NCI-H2107 (cell line): ENCODE results near the gene GLTP.

Experiments
- DNase-seq: peaks from one replicate; lab custom pipeline; 2025; lab: John Stamatoyannopoulos, UW

The GLTP gene

GRCh38 chr12:109842021-109842420 is 38.3 kb downstream of the GLTP start:
- DNase-seq, result no peak

- no peak for DNase-seq
These were observed 39.0 kb downstream of the GLTP start for GRCh38 chr12:109841356-109841755.

GRCh38 chr12:109840305-109841074 is 39.9 kb downstream of the GLTP start:
- DNase-seq, result peak; percentile 23

GRCh38 chr12:109839444-109839843 is 40.9 kb downstream of the GLTP start:
- no peak for DNase-seq

- DNase-seq, result no peak
These were observed 43.4 kb downstream of the GLTP start for GRCh38 chr12:109836916-109837315.

GRCh38 chr12:109835827-109836226 is 44.5 kb downstream of the GLTP start:
- no peak for DNase-seq

DNA sequence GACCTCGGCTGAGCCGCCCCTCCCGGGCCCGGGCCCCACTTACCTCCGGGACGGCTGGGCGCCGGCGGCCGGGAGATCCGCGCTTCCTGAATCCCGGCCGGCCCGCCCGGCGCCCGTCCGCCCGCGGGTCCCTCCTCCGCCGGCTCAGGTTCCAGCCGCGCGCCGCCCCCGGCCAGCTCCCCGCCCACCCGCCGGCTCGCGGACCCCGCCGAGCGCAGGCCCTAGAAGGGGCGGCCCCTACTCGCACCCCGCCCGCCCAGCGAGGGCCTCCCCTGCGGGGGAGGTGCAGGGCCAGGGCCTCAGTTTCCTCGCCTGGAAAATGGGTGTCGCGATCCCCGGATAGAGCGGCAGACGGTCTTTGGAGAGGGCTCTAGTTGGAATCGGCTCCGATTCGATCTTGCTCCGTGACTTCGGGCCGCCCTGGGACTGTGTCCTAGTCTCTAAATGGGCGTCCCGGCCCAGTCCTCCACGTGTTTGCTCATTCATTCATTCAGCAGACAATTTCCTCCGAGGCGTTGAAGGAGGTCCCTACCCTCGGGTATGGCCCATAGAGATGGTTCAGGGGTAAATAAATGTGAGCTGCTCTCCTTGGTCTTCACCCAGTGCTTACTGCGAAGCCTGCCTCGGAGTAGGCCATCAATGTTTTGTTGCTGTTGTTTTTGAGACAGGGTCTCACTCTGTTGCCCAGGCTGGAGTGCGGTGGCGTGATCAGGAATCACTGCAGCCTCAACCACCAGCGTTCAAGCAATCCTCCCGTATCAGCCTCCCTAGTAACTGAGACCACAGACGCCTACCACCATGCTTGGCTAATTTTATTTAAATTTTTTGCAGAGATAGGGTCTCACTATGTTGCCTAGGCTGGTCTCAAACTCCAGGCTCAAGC is 46.8 kb downstream of the GLTP start, which contains the start of gene TRPV4:
TRPV4 (minus strand) TSS at position 92 of the 883 bp plus-strand sequence. CDS start 18,602 bp downstream, outside the sequence.
- DNase-seq, result no peak

DNA sequence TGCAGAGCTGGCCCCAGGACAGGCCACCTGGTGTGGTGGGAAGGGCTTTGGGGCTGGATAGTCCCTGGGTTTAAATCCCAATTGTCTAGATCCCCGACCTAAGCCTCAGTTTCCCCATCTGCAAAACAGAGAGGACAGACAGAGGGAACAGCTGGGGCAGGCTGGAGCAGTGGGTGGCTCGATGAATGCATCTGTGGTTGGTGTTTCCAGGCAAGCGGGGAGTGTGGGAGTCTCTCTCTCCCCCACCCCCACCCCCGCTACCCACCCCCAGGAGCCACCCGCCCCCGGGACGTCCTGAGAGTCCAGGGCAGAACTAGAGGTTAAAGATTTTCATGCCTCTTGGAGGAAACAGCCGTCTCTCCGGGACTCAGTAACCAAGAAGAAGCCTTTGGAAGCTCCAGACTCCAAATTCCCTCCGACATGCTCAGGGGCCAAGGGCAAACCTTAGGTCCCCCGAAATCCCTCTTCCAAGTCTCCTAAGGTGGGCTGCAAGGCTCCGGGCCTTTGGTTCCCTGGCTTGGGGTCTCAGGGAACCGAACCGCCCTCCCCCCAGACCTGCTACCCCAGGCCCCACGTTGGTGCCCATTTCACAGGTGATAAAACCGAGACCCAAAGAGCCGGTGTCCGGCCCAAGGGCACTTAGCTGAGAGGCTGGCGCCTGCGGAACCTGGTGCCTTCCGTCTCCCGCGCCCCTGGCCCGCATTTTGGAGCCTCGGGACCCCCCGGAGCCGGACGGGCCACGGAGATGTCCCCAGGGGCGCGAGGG is 47.6 kb downstream of the GLTP start:
- DNase-seq, result no peak

DNA sequence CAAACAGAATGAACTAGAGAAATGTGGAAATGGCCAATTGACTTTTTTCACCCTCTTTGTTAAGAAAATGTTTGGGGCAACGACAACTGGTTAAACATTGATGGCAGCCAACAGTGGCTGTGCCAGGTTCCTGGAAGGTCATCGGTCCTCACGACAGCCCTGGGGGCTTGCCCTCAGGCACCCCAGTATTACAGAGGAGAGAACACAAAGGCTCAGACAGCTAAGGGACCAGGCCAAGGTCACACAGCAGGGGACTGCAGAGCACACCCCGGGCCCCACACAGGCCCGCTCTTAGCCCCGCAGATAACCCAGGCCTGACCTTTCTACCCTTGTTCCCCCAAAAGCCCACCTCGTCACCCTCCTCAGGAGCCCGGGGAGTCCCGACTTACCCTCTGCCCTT is 48.4 kb downstream of the GLTP start:
- no peak for DNase-seq

DNA sequence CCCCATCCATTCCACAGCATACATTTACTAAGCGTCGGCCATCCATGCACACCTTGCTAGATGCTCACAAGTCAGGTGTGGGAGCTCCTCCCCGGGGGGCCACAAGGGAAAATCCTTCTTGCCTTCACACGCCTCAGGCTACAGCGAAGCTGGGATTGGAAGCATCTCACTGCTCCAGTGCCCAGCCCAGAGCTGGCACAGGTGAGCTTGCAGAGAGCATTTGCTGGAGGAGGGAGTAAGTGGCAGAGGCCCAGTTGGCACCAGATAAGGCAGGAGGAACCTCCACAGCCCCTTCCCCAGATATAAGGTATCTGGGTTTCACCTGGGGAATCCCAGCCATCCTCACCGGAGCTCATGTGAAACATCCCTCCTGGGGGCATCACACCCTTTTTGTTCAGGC is 49.0 kb downstream of the GLTP start:
- no peak for DNase-seq

DNA sequence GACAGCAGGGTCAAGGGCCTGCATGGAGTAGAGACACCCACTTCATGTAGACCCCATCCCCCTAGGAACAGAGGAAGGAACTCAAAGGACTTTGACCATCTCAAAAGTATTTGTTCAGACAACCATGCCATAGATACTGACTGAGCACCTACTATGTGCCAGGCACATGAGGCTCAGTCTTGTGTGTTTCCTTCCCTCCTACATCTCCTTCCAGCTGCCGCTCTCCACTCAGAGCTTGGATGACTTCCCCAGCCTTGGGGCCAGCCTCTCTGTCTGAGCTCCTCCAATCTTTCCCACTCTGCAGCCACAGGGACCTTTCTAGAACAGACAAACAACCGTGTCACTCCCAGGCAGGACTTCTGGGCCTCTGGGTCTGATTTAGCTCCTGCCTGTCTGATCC is 49.6 kb downstream of the GLTP start:
- no peak for DNase-seq

GRCh38 chr12:109830267-109830666 is 50.1 kb downstream of the GLTP start:
- no peak for DNase-seq

GRCh38 chr12:109829667-109830066 is 50.7 kb downstream of the GLTP start:
- no peak for DNase-seq

DNA sequence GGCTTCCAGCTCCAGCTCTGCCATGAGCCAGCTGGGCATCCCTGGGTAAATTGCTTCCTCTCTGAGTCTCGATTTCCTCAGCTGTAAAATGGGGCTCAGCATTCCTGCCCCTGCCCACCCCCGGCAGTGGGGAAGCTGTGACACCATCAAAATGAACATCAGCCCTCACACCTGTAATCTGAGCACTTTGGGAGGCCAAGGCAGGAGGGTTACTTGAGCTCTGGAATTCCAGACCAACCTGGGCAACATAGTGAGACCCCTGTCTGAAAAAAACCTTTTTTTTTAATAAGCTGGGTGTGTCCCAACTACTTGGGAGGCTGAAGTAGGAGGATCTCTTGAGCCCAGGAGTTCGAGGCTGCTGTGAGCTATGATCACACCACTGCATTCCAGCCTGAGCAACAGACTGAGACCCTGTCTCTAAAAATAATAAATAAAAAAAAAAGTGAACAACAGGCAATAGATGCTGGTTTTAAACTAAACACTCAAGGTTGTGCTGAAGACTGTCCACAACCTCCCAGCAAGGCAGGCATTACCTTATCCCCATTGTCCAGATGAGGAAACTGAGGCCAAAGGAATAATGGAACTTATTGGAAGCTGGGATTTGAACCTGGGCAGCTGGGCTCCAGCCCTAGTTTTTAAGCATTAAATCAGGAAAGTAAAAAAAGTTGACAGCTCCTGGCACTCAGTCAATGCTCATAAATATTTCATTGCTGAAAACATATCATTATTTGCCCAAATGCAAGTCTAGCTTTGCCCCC is 51.4 kb downstream of the GLTP start:
- DNase-seq, result no peak

GRCh38 chr12:109827566-109828550 is 52.5 kb downstream of the GLTP start:
- DNase-seq, result no peak

GRCh38 chr12:109827080-109827479 is 53.3 kb downstream of the GLTP start:
- DNase-seq, result no peak

DNA sequence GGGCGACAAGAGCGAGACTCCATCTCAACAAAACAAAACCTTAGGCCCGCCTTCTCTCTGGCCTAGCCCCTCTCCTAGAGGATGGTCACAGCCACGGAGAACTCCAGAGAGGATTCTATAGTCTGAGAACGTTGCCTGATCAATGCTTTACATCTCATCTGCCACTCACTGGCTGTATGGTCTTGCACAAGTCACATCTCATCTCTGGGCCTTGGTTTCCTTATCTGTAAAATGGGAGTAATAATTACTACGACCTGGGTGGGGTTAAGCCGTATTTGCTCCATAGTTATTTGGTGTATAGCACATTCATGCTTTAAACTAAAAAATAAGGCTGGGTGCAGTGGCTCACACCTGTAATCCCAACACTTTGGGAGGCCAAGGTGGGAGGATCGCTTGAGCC is 55.6 kb downstream of the GLTP start:
- DNase-seq, result no peak

DNA sequence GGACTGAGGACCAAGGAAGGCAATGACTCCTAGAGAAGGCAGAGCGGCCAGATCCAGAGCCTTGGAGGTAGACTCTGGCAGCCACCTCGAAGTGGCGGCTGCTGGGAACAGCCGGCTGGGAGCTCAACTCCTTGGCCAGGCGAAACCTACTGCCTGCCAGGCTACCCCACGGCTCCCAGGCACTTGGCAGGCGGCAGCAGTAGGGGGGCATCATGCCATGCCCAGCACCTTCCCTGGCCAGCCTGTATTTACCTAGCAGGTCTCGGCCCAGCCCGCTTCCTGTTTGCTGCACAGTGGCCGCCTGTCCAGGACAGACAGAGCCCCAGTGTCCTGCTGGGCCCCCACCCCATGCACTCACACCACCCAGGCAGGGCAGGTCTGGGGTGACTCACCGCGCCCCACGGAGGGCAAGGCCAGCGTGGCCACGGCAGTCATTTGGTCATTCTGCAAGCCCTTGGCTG is 57.4 kb downstream of the GLTP start:
- DNase-seq, result no peak

DNA sequence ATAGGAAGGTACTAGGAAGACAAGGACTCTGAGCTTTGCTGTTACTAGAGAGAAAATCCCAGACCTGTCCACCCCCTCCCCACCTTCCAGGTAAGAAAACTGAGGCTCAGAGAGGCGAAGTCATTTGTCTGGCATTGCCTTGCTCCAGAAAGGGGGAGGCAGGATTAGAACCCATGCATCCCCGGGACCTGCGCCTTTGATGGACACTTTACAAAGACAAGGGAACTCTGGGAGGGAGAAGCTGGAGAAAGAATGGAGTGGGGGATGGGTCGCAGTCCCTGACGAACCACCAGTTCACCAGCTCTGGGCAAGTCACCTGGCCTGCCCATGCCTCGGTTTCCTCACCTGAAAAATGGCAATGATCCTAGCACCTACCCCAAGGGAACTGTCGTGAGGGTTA is 57.9 kb downstream of the GLTP start:
- DNase-seq, result no peak

DNA sequence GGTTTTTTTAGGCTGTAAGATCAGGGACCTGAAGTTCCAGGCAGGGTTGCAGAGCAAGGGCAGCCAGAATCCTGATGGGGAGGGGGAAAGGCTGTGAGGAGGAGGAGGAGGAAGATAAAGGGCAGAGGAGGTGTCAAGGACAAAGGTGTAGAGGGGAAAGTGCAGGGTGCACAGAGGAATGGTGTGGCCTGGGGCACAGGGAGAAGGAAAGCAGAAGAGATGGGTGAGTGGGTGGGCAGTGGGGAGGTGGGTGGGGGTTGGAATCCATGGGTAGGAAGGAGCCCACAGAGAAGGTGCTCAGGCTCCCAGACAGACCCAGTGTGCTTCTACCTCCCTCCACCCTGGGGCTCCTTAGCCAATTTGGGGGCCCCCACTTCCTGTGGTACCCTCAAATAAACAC is 58.4 kb downstream of the GLTP start:
- no peak for DNase-seq
